ENCODE measurements around the gene PPM1E.

GRCh38 chr17:58734811-58735210 lies 20.8 kb upstream of the PPM1E start:
- TF ChIP-seq CTCF (IDR thresholded peaks at IDR 0.05; ENCODE audit: low read depth, low read length) (no peak), EZH2phosphoT487 (IDR thresholded peaks at IDR 0.05; ENCODE audit: low read depth) (no peak)

Data from OCI-LY3 (cell line).